Liver (tissue), 9 donors: Measurements from ENCODE around the gene EIF3L. TPM values are rescaled to one million over a fixed set of nuclear protein-coding genes. Genes with fewer than 3 reads are reported as not detected.

Experiments
- DNase-seq: peaks from one replicate; pipeline ENCODE4 v3.0.0-alpha.2; 2017; ENCODE audit warnings: low spot score
- H3K27ac ChIP-seq, 2 donors: one replicate each; pipeline ENCODE4 v1.7.0; 2013; ENCODE audit warnings: inconsistent platforms in 2 of 2, low read length in 2 of 2, control low read depth in 1 of 2, low read depth in 1 of 2, mild to moderate bottlenecking in 1 of 2
- H3K27me3 ChIP-seq, 4 donors: one replicate each; pipeline versions ENCODE4 v1.6.1 to v1.7.0; 2013; ENCODE audit warnings: low read length in 3 of 4, inconsistent platforms in 1 of 4, mild to moderate bottlenecking in 1 of 4, moderate library complexity in 1 of 4; ENCODE audit not compliant: control insufficient read depth in 4 of 4, insufficient read depth in 4 of 4
- H3K36me3 ChIP-seq, 4 donors: one replicate each; pipeline versions ENCODE4 v1.6.1 to v1.7.0; 2013; ENCODE audit warnings: low read length in 3 of 4, mild to moderate bottlenecking in 3 of 4, low read depth in 1 of 4, moderate library complexity in 1 of 4; ENCODE audit not compliant: control insufficient read depth in 4 of 4, insufficient read depth in 3 of 4
- H3K4me1 ChIP-seq, 4 donors: one replicate each; pipeline versions ENCODE4 v1.6.1 to v1.7.0; 2013; ENCODE audit warnings: low read length in 3 of 4, mild to moderate bottlenecking in 3 of 4, moderate library complexity in 1 of 4; ENCODE audit not compliant: control insufficient read depth in 4 of 4, insufficient read depth in 4 of 4
- H3K4me3 ChIP-seq, 3 donors: one replicate each; pipeline versions ENCODE4 v1.6.1 to v1.7.0; 2013; ENCODE audit warnings: low read length in 3 of 3, control low read depth in 1 of 3, low read depth in 1 of 3, mild to moderate bottlenecking in 1 of 3
- H3K9ac ChIP-seq, 2 donors: one replicate each; pipeline ENCODE4 v1.7.0; 2013; ENCODE audit warnings: low read length in 2 of 2, mild to moderate bottlenecking in 2 of 2, moderate library complexity in 2 of 2, control low read depth in 1 of 2, low read depth in 1 of 2
- H3K9me3 ChIP-seq, 4 donors: one replicate each; pipeline versions ENCODE4 v1.6.1 to v1.7.0; 2013; ENCODE audit warnings: low read length in 3 of 4; ENCODE audit not compliant: control insufficient read depth in 4 of 4
- CTCF ChIP-seq: fragments of 150-350 bp; IDR thresholded peaks from 2 replicates; pipeline ENCODE4 v1.5.1; 2017; ENCODE audit warnings: improper control_type of control experiment, low read depth, low read length; ENCODE audit not compliant: missing input control
- EGR1 ChIP-seq, 2 donors: IDR thresholded peaks; 2 replicates each; pipeline ENCODE4 v1.6.1; 2016 to 2018; ENCODE audit warnings: antibody characterized with exemption in 2 of 2, low read depth in 2 of 2
- FOXA1 ChIP-seq: IDR thresholded peaks from 2 replicates; pipeline ENCODE4 v1.6.1; 2016; ENCODE audit warnings: antibody characterized with exemption
- FOXA2 ChIP-seq: IDR thresholded peaks from 2 replicates; pipeline ENCODE4 v1.6.1; 2016; ENCODE audit warnings: antibody characterized with exemption
- GABPA ChIP-seq, 2 donors: IDR thresholded peaks in 1 of 2; conservative IDR thresholded peaks in 1 of 2; 2 replicates each; pipeline ENCODE4 v1.6.1; 2016; ENCODE audit warnings: antibody characterized with exemption in 2 of 2, mild to moderate bottlenecking in 1 of 2, moderate library complexity in 1 of 2
- HNF4A ChIP-seq, 2 donors: conservative IDR thresholded peaks; 2 replicates each; pipeline ENCODE4 v1.6.1; 2016; ENCODE audit warnings: antibody characterized with exemption in 2 of 2, mild to moderate bottlenecking in 2 of 2
- HNF4G ChIP-seq: IDR thresholded peaks from 2 replicates; pipeline ENCODE4 v1.6.1; 2016; ENCODE audit warnings: antibody characterized with exemption
- JUND ChIP-seq, 2 donors: IDR thresholded peaks; 2 replicates each; pipeline ENCODE4 v1.6.1; 2016; ENCODE audit warnings: antibody characterized with exemption in 2 of 2
- MAX ChIP-seq: IDR thresholded peaks from 2 replicates; pipeline ENCODE4 v1.6.1; 2016; ENCODE audit warnings: antibody characterized with exemption
- NR2F2 ChIP-seq: IDR thresholded peaks from 2 replicates; pipeline ENCODE4 v1.6.1; 2016; ENCODE audit warnings: antibody characterized with exemption
- RAD21 ChIP-seq, 2 donors: IDR thresholded peaks; 2 replicates each; pipeline ENCODE4 v1.6.1; 2016; ENCODE audit warnings: antibody characterized with exemption in 2 of 2, mild to moderate bottlenecking in 2 of 2
- REST ChIP-seq: IDR thresholded peaks from 2 replicates; pipeline ENCODE4 v1.6.1; 2016; ENCODE audit warnings: antibody characterized with exemption, mild to moderate bottlenecking
- RXRA ChIP-seq, 2 donors: IDR thresholded peaks; 2 replicates each; pipeline ENCODE4 v1.6.1; 2017 to 2018; ENCODE audit warnings: antibody characterized with exemption in 2 of 2, mild to moderate bottlenecking in 1 of 2
- SP1 ChIP-seq: IDR thresholded peaks from 2 replicates; pipeline ENCODE4 v1.6.1; 2018; ENCODE audit warnings: antibody characterized with exemption, mild to moderate bottlenecking
- TAF1 ChIP-seq: conservative IDR thresholded peaks from 2 replicates; pipeline ENCODE4 v1.6.1; 2016; ENCODE audit warnings: antibody characterized with exemption, mild to moderate bottlenecking
- YY1 ChIP-seq: IDR thresholded peaks from 2 replicates; pipeline ENCODE4 v1.6.1; 2016; ENCODE audit warnings: antibody characterized with exemption, mild to moderate bottlenecking
- ZBTB33 ChIP-seq: IDR thresholded peaks from 2 replicates; pipeline ENCODE4 v1.6.1; 2016; ENCODE audit warnings: antibody characterized with exemption
- WGBS: extraction: QIAGEN DNeasy Blood & Tissue Kit; methylation state at CpG from one replicate; pipeline ENCODE4 v1.1.7; 2013; 5-methylcytosine and 5-hydroxymethylcytosine counted together
- polyA plus RNA-seq, 2 donors: library from polyadenylated mRNA; stranded (reverse) in 1 of 2; unstranded in 1 of 2; fragments of 200-250 nt in 1 of 2; fragments of >200 nt in 1 of 2; fragmentation: Nextera tagmentation in 1 of 2; extraction: Ambion mirVana in 1 of 2; gene quantifications; one replicate each; pipeline versions ENCODE4 v1.2.1 to v1.2.3, GENCODE V29; 2013 to 2015
- total RNA-seq, 2 donors: library from RNA; depleted of rRNA; stranded (reverse); fragments of >200 nt; gene quantifications; one replicate each; pipeline ENCODE4 v1.2.3, GENCODE V29; 2014
- donor health status: healthy.
- donor health status: healthy.
- donor health status: healthy.
- donor health status: healthy.
- donor health status: healthy.

Gene EIF3L
- total and polyA plus RNA-seq, 4 donors, result 103 to 217 (median 111) TPM

- H3K9me3 ChIP-seq, result no peaks in the 10 kb centered on the region
- 9% methylated on average over 90 of the region's 90 CpGs for WGBS
- H3K27me3 ChIP-seq, result no peaks in the 10 kb centered on the region
- peaks cover 0 to 20% (median 6%) of the 10 kb centered on the region in 4 donors for H3K4me1 ChIP-seq
- TF ChIP-seq CTCF (peak; percentile 38), MAX (no peak)
- H3K36me3 ChIP-seq, result no peaks in the 10 kb centered on the region
- DNase-seq, result peak; percentile 65
- peak within 1 kb of the TSS; percentile 50 to 73 for H3K27ac ChIP-seq
- peak within 1 kb of the TSS in 1 of 2 donors; percentile 69 for H3K9ac ChIP-seq
- peak within 1 kb of the TSS; percentile 44 to 89 (median 57) for H3K4me3 ChIP-seq
Measured at GRCh38 chr22:37905534-37906363, 56.5 kb downstream of the EIF3L start, which contains the start of gene MICALL1. TSS of gene MICALL1 (plus strand) at chr22:37906297. CDS start at chr22:37906423, 126 bp downstream.

GRCh38 chr22:37906364-37907008 is 57.3 kb downstream of the EIF3L start:
- H3K27ac ChIP-seq, result peak overlapping the region; percentile 2 to 38

More at GRCh38 chr22:37906364-37907008, 57.3 kb downstream of the EIF3L start:
- H3K9ac ChIP-seq, result no peak overlapping the region
- H3K9me3 ChIP-seq, result no peaks in the 10 kb centered on the region
- peak overlapping the region; percentile 44 to 89 (median 57) for H3K4me3 ChIP-seq
- no peak for DNase-seq
- H3K27me3 ChIP-seq, result no peaks in the 10 kb centered on the region
- no peaks in the 10 kb centered on the region for H3K36me3 ChIP-seq
- TF ChIP-seq JUND (IDR thresholded peaks at IDR 0.05) (no peak), HNF4G (no peak), HNF4A (conservative IDR thresholded peaks at IDR 0.05) (no peak), NR2F2 (no peak), TAF1 (no peak), RAD21 (IDR thresholded peaks at IDR 0.05) (no peak), EGR1 (IDR thresholded peaks at IDR 0.05; ENCODE audit: low read depth in 2 of 2) (no peak), FOXA2 (no peak), CTCF (no peak), GABPA (IDR thresholded peaks at IDR 0.05 in 1 of 2, conservative IDR thresholded peaks at IDR 0.05 in 1 of 2) (no peak), YY1 (no peak), RXRA (IDR thresholded peaks at IDR 0.05) (no peak), REST (no peak), FOXA1 (no peak), ZBTB33 (no peak), MAX (no peak), SP1 (no peak)
- 2% methylated on average over 75 of the region's 75 CpGs for WGBS
- H3K4me1 ChIP-seq, result peaks cover 0 to 20% (median 6%) of the 10 kb centered on the region in 4 donors
